NOMO-1 treated with DMSO at 0.1 percent for 48 hours (cell line): ENCODE data around the gene AMN1.

Experiments used
- DNase-seq: peaks from one replicate; lab custom pipeline; 2025; ENCODE audit not compliant: unreplicated experiment; lab: John Stamatoyannopoulos, UW

Gene AMN1

DNA sequence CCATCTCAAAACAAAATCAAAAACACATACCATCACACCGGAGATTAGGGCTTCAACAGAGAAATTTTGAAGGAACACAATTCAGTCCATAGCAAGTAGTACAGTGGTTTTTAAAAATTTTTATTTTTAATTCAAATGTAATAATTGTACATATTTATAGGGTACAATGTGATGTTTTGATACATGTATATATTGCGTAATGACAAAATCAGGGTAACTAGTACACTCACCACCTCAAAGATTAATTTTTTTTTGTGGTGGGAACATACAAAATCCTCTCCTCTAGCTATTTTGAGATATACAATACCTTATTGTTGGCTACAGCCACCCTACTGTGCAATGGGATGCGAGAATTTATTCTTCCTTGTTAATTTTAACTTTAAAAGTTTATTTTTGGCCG lies 95.4 kb downstream of the AMN1 start:
- DNase-seq = no peak

GRCh38 chr12:31631809-31632208 lies 97.0 kb downstream of the AMN1 start:
- DNase-seq = peak; percentile 29

DNA sequence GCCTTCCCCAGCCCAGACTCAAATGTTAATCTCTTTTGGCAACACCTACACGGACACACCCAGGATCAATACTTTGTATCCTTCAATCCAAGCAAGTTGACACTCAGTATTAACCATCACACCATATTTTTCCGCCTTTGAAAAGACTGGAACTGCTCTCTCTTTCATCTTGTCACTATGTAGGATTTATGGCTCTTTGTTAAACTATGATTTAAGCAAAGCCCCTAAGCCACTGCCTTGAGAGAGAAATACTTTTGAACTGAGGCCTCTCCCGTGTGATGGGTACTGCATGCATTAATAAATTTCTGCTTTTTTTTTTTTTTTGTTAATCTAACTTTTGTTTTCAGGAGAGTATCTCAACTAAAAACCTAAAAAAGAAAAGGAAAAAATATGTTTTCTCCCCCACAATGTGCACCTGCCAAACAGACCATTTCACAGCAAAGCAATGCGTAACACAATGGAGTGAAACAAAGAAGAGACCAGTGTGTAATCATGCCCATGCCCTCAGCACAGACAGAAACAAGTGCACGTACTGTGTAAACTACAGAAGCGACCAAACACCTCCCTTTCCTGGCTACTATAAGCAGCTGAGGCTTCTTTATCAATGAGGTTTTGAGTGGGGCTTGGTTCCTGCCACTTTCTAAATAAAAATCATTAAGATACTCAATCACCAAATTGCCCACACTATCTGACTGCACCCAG lies 97.6 kb downstream of the AMN1 start:
- no peak for DNase-seq

DNA sequence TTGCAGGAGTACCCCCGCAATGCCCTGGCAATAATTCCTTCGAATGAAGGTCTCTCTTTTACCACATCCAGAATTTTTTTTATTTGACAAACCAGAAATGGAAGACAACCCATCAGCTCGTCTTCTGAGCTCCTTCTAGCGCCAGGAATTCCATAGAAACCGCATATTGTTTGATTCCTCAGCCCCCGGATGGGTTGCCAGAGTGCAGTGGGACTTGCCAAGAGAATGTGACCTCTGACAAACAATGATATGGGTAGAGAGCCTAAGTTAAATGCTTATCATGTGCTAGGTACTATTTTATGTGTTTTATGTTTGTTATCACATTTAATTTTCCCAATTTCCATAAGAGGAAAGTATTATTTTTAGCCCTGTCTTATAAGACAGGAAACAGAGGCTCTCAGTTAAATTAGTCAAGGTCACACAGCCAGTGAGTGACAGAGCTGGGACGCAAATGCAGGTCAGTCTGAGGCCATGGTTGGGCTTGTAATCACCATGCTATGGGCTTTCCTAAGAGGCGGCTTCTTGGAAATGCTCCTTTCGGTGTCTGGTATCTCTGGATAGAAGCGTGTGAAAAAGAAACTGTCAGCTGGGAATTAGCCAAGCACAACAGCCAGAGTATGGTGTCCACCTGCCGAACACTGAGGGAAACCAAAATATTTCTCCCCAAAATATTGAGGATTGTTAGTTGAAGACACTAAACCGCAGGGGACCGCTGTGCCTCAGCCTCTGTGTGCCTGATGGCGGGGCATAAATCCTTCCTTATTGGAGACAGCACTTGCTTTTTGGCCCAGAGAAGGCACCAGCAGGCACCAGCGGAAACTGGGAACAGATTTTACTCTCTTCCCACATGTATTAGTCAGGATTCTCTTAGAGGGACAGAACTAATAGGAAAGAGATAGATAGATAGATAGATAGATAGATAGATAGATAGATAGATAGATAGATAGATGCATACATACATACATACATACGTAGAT lies 98.8 kb downstream of the AMN1 start:
- no peak for DNase-seq

DNA sequence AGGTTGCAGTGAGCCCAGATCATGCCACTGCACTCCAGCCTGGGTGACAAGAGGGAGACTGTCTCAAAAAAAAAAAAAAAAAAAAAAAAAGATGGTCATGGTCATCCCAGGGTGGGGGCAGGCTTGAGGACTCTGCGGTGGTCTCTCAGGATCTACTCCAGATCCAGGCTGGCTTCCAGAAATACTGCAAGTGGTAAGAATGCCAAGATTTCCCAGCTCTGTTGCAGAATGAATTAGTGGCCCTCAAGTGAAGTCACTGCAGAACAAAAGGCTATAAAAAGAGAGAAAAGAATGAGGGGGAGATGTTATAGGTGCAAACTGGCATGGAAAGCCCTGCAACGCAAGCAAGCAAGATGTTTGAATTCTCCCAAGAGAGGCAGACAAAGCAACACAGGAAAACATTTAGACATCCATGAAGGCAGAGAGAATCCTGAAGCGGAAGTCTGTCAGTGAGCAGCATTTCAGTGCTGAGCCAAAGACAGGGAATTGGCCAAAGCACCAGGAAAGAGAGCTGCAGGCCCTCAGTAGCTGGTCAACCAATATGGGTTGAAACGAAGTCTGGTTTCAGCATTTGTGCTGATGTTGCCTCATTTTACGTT lies 101.3 kb downstream of the AMN1 start:
- DNase-seq = no peak

DNA sequence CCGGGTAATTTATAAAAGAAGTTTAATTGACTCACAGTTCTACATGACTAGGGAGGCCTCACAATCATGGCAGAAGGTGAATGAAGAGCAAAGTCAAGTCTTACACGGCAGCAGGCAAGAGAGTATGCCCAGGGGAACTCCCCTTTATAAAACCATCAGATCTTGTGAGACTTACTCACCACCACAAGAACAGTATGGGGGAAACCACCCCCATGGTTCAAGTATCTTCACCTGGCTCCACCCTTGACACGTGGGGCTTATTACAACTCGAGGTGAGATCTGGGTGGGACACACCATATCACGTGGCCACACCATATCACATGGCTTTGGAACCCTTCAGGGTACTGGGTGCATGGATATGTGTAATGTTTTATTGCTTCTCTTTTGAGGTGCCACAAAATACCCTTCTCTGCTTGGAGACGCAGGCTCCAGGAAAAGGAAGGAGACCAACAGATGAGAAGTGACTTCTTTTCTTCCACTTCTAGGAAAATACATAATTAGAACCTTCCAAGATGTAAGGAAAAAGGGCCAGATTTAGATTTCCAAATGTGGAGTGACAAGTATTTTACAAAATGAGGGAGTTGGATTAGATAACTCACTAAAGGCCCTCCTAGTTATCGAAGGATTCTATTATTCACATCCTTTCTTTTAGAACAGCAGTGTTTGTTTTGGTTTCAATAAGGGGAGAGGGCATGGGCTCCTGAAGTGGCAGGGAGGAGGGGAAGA lies 102.4 kb downstream of the AMN1 start:
- DNase-seq = no peak

DNA sequence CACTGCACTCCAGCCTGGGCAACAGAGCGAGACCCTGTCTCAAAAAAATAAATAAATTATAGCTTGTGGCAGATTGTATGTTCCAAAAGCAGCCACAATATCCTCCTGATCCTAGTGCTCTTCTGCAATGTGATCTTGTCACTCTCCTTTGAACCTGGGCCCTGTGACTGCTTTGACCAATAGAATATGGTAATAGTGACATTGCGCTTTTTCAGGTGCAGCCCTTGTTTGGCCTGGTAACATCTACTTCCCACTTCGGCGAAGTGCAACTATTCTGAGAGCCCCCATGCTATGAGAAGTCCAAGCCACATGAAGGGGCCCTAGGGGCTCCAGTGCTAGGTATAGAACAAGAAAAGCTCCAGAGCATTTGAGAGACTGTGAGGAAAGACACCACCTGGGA lies 106.8 kb downstream of the AMN1 start:
- DNase-seq = no peak
